Stimulated activated naive CD8-positive, alpha-beta T cell treated with anti-CD3 and anti-CD28 coated beads, Interleukin-15, Interleukin-2, amounts not matched to agents 100 ng/mL and 50 ng/mL, for 24 hours (primary cell): ENCODE data around the gene HSF2BP.
"Not testable (repeated sequence)": the region's sequence is repeated elsewhere in the genome, so short reads cannot be mapped to it uniquely, and the experiment has no call there.

Experiments
- H3K27ac Mint-ChIP-seq: one replicate; pipeline ENCODE4 v1.8.0; 2021; ENCODE audit warnings: mild to moderate bottlenecking, mixed read lengths
- H3K27me3 Mint-ChIP-seq: one replicate; pipeline ENCODE4 v1.8.0; 2021; ENCODE audit warnings: mixed read lengths
- H3K36me3 Mint-ChIP-seq: one replicate; pipeline ENCODE4 v1.8.0; 2021; ENCODE audit warnings: low read depth, mixed read lengths
- H3K4me1 Mint-ChIP-seq: one replicate; pipeline ENCODE4 v1.8.0; 2021; ENCODE audit warnings: low read depth, mixed read lengths
- H3K4me3 Mint-ChIP-seq: one replicate; pipeline ENCODE4 v1.8.0; 2021; ENCODE audit warnings: mild to moderate bottlenecking, mixed read lengths
- H3K9me3 Mint-ChIP-seq: one replicate; pipeline ENCODE4 v1.8.0; 2021; ENCODE audit warnings: mixed read lengths

HSF2BP gene

DNA sequence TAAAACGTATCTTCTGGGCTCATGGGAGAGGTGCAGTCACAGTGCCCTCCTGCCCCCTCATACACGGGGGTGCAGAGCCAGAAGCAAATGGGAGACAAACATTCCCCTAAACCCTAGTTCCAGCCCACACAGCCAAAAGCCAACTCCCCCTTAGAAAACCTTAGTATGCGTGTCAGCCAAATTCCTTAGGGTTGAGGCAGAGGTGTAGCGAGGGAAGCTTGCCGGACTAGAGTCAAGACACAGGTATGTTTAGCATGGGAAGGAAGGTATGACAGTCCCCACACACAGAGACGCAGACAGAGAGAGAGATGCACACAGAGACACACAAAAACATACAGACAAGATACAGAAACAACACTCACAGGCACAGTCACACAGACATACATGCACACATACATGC, 141.6 kb downstream of the HSF2BP start:
- not testable (repeated sequence) for H3K4me1 Mint-ChIP-seq, H3K27me3 Mint-ChIP-seq, H3K27ac Mint-ChIP-seq

GRCh38 chr21:43516860-43517627, 142.2 kb downstream of the HSF2BP start:
- H3K27ac Mint-ChIP-seq, H3K4me3 Mint-ChIP-seq, H3K9me3 Mint-ChIP-seq, H3K4me1 Mint-ChIP-seq, H3K27me3 Mint-ChIP-seq, H3K36me3 Mint-ChIP-seq: not testable (repeated sequence)

More for the DNA sequence above, 141.6 kb downstream of the HSF2BP start:
- not testable (repeated sequence) for H3K4me3 Mint-ChIP-seq, H3K36me3 Mint-ChIP-seq, H3K9me3 Mint-ChIP-seq

DNA sequence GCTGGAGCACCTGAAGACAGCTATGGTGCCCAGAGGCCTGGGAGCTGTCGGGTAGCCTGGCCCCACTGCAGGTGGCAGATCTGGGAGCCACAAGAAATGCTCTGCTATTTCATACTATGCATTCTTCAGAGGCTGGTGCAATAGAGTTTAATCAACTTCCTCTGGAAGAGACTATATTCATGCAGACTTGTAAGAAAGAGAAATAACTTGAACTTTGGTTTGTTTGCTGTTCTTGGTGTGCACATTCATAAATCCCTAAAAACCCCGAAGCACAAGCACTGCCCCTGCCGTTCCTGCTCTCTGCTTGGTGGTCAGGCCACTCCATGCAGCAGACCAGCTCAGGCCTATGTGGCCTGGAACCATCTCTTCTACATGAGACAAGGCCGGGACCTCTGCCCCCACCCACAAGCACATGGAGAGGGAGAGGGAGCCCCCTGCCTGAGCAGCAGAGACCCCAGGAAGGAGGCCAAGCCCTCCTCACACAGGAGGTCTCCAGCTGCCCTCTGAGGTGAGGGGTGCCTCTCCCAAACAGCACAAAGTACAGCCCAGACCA, 142.9 kb downstream of the HSF2BP start:
- H3K27me3 Mint-ChIP-seq, H3K4me3 Mint-ChIP-seq, H3K9me3 Mint-ChIP-seq, H3K27ac Mint-ChIP-seq, H3K36me3 Mint-ChIP-seq, H3K4me1 Mint-ChIP-seq: not testable (repeated sequence)

DNA sequence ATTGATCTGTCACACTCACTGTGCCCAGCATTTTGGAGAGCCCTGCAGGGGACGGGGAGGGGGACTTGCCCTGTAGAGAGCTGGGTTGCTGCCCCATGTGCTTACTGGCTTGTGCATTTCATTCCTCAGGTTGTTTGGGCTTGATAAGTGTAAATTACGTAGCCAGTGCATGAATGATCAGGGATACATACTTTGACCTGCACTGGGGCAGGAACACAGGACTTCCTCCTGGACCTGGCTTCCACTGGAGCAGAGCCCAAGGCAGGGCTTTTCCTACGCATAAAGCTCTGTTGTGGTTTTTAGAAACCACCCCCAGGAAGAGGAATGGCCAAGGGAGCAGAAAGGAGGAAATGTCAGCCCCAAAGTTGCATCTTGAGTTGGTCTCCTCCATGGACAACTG, 144.5 kb downstream of the HSF2BP start:
- not testable (repeated sequence) for H3K27me3 Mint-ChIP-seq, H3K9me3 Mint-ChIP-seq, H3K4me3 Mint-ChIP-seq, H3K27ac Mint-ChIP-seq, H3K36me3 Mint-ChIP-seq, H3K4me1 Mint-ChIP-seq

- H3K36me3 Mint-ChIP-seq, H3K27me3 Mint-ChIP-seq, H3K27ac Mint-ChIP-seq, H3K9me3 Mint-ChIP-seq, H3K4me1 Mint-ChIP-seq, H3K4me3 Mint-ChIP-seq: not testable (repeated sequence)
Observed at GRCh38 chr21:43513023-43513422, 146.3 kb downstream of the HSF2BP start.

DNA sequence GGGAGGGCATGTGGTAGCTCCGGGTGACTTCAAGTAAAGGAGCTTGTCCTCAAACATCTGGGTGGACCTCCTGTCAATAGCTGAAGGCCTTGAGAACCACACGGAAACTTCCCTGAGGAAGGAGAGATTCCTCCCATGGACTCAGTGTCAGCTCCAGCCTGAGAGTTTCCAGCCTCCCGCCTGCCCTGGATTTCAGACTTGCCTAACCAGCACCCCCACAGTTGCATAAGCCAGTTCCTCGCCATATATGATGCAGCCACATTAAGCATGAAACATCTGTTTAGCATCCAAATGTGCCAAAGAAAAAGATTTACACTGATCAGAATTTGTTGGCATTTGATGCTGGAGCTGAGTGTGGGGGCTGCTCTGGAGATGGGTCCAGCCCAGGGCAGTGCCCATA, 148.1 kb downstream of the HSF2BP start:
- not testable (repeated sequence) for H3K36me3 Mint-ChIP-seq, H3K4me3 Mint-ChIP-seq, H3K4me1 Mint-ChIP-seq, H3K9me3 Mint-ChIP-seq, H3K27me3 Mint-ChIP-seq, H3K27ac Mint-ChIP-seq

DNA sequence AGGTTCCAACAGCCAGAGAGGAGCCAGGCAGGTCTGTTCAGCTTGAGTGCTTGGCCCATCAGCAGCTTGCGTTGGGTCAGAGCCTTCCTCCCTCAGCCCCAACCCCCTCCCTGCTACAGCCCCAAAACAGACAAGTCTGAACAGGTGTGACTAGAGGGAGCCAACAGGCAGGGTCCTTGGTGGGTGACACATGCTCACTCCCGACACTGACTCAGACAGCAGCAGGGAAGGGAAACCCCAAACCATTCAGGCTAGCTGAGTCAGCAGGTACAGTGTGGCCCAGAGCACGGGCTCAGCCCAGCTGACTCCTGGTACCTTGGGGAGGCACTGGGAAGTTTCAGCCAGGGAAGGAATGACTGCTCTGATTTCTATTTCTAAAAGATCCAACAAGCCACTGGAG, 148.6 kb downstream of the HSF2BP start:
- not testable (repeated sequence) for H3K36me3 Mint-ChIP-seq, H3K4me1 Mint-ChIP-seq, H3K4me3 Mint-ChIP-seq, H3K27ac Mint-ChIP-seq, H3K9me3 Mint-ChIP-seq, H3K27me3 Mint-ChIP-seq

DNA sequence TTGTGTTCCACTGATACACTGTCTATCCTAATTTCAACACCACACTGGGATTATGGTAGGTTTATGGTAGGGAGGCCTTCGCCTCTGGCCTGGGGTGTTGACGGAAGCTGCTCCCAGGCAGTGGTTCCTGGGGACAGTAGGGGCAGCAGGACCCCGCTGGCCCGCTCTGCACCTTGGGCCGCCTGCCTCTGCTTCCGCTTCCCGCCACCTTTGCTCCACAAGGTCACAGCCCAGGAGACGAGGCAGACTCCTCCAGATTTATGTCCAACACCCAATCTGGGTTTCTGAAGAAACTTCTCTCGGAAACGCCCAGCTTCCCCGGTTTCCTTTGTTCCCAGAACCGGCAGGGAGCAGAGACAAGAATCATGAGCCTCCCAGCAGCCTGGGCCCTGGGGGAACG, 155.4 kb downstream of the HSF2BP start:
- not testable (repeated sequence) for H3K36me3 Mint-ChIP-seq, H3K27ac Mint-ChIP-seq, H3K4me1 Mint-ChIP-seq, H3K4me3 Mint-ChIP-seq, H3K9me3 Mint-ChIP-seq, H3K27me3 Mint-ChIP-seq

DNA sequence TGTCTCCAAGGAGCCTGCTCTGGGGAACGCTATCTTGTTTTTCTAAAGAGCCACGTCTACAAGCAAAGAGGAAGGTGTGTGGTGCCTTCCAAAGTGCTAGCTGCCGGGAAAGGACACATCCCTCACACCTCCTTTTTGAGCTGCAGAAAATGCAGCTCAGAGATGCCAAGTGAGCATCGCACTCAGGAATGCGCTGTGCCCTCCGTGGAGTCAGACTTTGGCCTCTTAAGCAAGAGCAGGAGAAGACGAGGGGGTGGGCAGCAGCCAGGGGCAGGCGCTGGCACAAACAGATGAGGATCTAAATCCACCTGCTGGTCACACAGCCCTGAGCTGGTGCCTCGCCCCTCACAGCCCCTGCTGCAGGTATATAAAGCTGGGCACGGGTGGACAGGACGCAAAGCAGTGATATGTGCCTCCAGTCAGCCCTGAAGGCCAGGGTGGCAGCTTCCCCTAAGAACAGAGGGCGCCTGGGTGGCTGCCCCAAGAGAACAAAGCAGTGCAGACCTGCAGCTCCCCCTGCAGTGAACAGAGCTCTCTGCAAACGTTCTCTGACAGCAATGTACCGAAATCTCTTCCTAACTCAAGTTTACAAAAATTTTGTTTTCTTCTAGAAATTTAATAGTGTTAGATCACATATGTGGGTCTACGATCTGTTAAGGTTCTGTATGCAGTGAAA, 156.1 kb downstream of the HSF2BP start:
- not testable (repeated sequence) for H3K27me3 Mint-ChIP-seq, H3K36me3 Mint-ChIP-seq, H3K4me3 Mint-ChIP-seq, H3K9me3 Mint-ChIP-seq, H3K4me1 Mint-ChIP-seq, H3K27ac Mint-ChIP-seq

DNA sequence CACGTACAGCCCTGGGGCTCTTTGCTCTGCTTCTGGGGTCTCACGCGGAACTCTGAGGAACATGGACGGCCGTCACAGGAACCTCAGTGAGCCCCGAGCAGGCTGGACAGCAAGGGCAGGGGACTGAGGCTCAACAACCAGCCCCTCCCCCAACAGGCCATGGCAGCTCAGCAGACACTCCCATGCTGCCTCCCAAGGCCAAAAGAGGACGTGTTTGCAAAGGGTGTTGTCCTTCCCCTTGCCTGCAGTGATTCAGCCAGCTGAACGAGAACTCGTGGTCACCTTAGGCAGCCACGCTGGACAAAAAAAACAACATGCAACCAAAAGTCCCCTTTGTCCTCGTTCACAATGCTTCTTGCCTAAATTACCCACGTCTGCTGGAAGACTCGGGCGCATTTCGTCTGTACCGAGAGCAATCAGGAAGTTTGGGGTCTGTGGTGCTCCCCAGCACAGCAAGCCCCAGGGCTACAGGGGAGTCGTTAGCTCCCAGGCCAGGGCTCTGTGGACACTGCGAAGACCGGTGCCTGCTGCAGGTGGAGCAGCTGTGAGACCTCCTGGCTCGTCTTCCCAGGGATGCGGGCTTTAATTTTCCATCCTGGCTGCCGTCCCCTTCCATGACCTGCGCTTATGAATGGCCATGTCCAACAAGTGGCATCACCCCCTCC, 156.7 kb downstream of the HSF2BP start:
- H3K36me3 Mint-ChIP-seq, H3K4me1 Mint-ChIP-seq, H3K27ac Mint-ChIP-seq, H3K9me3 Mint-ChIP-seq, H3K27me3 Mint-ChIP-seq, H3K4me3 Mint-ChIP-seq: not testable (repeated sequence)

DNA sequence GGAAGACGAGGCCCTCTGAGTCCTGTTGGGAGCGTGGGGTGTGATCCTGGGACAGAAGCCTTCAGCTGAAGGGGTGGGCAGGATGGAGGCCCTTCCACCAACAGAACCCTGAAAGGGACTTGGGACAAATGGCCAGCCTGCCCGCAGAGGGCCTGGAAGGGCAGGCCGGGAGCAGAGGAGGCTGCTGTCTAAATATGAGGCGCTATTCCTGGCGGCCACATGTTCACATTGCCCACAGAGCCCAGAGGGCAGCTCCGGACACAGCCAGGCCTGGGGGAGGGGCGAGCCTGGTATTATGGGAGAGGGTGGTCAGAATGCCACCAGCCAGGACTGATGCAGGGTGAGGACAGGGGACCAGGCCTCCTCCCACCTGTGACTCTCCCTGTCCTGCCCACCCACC, 160.4 kb downstream of the HSF2BP start:
- H3K4me3 Mint-ChIP-seq, H3K27me3 Mint-ChIP-seq, H3K36me3 Mint-ChIP-seq, H3K9me3 Mint-ChIP-seq, H3K27ac Mint-ChIP-seq, H3K4me1 Mint-ChIP-seq: not testable (repeated sequence)

DNA sequence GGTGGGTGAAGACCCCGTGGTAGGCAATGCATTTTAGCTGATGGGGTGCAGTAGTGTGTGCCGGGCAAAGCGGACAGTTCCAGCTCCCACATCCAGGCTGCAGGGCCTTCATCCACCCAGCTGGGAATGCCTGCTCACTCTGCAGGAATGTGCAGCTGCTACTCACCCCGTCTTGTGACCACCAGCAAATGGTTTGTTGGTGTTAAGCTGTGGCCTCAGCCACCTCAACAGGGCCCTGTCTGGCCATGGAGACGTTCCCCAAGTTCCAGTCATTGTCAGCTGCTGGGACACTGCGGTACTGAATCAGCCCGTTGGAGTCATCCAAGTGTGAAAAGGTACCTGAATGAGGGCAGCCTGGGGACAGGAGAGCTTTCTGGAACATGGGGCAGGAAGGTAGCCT, 161.2 kb downstream of the HSF2BP start:
- not testable (repeated sequence) for H3K27me3 Mint-ChIP-seq, H3K36me3 Mint-ChIP-seq, H3K4me1 Mint-ChIP-seq, H3K27ac Mint-ChIP-seq, H3K4me3 Mint-ChIP-seq, H3K9me3 Mint-ChIP-seq

DNA sequence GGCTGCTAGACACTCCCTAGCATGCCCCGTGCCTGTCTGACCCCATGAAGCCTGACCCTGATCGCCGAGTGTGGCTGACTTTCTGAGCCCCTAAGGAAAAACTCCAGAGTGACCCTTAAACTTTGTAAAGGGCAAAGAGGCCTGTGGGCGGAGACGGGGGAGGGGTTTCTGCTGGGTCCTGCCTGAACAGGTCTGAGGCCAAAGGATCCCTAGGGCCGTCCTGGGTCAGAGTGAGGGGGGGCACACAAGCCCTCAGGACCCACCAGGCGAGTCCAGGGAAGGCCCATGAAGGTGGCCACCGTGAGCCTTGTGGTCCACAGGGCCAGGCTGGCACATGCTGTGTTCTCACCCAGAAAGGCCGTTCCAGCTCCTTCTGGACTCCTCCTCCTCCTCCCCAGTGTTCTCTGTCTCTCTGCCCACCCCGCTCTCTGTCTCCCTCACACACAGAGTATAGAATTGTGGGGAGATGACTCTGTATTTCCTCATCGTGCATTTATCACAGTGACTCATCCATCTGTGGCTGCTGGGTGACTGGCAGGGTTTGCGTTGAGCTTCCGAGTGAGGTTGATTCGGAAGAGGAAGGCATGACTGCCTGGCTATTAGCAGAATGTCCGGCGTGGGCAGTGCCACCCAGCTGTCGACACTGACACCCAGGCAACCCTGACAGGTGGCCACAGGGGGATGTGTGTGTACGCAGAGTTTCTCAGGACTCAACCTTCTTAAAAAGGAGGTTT, 164.8 kb downstream of the HSF2BP start:
- not testable (repeated sequence) for H3K4me1 Mint-ChIP-seq, H3K27me3 Mint-ChIP-seq, H3K9me3 Mint-ChIP-seq, H3K36me3 Mint-ChIP-seq, H3K4me3 Mint-ChIP-seq, H3K27ac Mint-ChIP-seq

DNA sequence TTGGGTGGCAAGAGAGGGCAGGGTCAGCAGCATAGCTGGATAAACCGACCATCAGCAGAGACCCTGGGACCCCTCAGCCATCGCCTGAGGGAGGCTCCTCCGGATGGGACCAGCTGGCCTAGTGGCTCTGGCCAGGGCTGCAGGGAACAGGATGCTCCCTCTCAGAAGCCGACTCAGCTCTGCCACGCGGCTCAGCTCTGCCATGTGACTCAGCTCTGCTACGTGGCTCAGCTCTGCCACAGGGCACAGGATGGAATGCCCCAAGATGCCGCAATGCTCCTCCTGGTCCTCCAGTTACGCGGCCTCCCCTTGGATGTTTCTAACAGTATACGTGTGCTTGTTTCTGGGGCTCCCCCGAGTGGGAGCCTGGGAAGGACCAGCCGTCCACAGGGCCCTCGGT, 165.8 kb downstream of the HSF2BP start:
- H3K9me3 Mint-ChIP-seq, H3K4me3 Mint-ChIP-seq, H3K36me3 Mint-ChIP-seq, H3K27ac Mint-ChIP-seq, H3K27me3 Mint-ChIP-seq, H3K4me1 Mint-ChIP-seq: not testable (repeated sequence)

DNA sequence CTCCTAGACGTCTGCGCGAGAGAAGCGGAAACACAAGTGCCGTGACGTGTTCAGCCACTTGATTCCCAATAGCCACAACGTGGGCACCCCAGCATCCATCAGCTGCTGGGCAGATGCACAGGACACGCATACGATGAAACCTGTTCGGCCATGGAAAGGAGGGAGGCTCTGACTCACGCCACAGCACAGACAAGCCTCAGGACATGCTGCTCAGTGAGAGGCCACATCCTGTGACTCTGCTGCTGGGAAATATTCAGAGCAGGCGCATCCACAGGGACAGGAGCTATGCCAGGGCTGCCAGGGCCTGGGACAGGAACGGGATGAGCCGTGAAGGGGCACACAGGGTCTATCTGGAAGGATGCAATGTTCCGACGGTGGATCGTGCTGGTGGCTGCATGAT, 171.1 kb downstream of the HSF2BP start:
- H3K9me3 Mint-ChIP-seq, H3K27ac Mint-ChIP-seq, H3K4me1 Mint-ChIP-seq, H3K36me3 Mint-ChIP-seq, H3K4me3 Mint-ChIP-seq, H3K27me3 Mint-ChIP-seq: not testable (repeated sequence)
